ENCODE data around the gene SLC25A25.

DNA sequence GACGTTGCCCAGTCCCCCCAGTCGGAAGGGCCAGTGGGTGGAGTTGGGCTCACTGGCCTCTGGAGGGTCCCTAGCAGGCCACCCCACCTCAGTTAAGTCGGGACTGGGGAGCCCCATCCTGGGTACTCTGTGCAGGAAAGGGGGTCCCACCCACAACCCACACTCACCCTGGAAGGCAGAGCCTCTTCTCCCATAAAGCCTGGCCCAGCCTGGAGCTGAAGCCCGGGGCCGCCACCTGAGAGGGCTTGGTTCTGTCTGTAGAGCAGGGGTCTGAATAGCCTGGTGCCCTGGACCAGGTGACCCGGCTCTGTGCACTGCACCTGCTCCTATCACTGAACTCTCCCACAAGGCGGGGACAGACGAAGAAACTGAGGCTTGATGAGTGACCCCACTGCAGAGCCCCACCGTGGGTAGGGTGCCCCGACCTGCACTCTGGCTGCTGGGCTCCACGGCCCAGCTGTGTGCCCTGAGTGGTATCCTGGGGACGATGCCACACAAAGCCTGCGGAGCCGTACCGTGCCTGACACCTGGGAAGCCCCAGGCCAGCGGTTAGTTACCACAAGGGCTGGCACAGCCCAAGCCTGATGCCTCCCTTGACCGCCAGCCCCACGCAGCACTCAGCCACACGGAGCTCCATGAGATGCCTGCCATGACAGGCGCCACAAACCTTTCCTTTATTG is 52.2 kb downstream of the SLC25A25 start:
- TF ChIP-seq, protein P1, sequence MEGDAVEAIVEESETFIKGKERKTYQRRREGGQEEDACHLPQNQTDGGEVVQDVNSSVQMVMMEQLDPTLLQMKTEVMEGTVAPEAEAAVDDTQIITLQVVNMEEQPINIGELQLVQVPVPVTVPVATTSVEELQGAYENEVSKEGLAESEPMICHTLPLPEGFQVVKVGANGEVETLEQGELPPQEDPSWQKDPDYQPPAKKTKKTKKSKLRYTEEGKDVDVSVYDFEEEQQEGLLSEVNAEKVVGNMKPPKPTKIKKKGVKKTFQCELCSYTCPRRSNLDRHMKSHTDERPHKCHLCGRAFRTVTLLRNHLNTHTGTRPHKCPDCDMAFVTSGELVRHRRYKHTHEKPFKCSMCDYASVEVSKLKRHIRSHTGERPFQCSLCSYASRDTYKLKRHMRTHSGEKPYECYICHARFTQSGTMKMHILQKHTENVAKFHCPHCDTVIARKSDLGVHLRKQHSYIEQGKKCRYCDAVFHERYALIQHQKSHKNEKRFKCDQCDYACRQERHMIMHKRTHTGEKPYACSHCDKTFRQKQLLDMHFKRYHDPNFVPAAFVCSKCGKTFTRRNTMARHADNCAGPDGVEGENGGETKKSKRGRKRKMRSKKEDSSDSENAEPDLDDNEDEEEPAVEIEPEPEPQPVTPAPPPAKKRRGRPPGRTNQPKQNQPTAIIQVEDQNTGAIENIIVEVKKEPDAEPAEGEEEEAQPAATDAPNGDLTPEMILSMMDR (conservative IDR thresholded peaks at IDR 0.05; ENCODE audit: low read length): no peak
- TF ChIP-seq EZH2phosphoT487 (IDR thresholded peaks at IDR 0.05; ENCODE audit: borderline replicate concordance): no peak

Measured in Loucy (cell line).